Ishikawa (cell line): ENCODE data around the gene TNF.

Experiments used
- CEBPB ChIP-seq: IDR thresholded peaks from 2 replicates; pipeline ENCODE4 v1.6.1; 2012
- CREB1 ChIP-seq: IDR thresholded peaks from 2 replicates; pipeline ENCODE4 v1.6.1; 2012; ENCODE audit warnings: low read depth
- EGR1 ChIP-seq: IDR thresholded peaks from 2 replicates; pipeline ENCODE4 v1.6.1; 2012
- EP300 ChIP-seq: IDR thresholded peaks from 2 replicates; pipeline ENCODE4 v1.6.1; 2012; ENCODE audit warnings: borderline replicate concordance
- FOXM1 ChIP-seq: IDR thresholded peaks from 2 replicates; pipeline ENCODE4 v1.6.1; 2012; ENCODE audit warnings: low read depth, borderline replicate concordance
- MAX ChIP-seq: IDR thresholded peaks from 2 replicates; pipeline ENCODE4 v1.6.1; 2012
- NFIC ChIP-seq: IDR thresholded peaks from 2 replicates; pipeline ENCODE4 v1.6.1; 2012
- RAD21 ChIP-seq: IDR thresholded peaks from 2 replicates; pipeline ENCODE4 v1.6.1; 2012; ENCODE audit warnings: low read depth
- TAF1 ChIP-seq: IDR thresholded peaks from 2 replicates; pipeline ENCODE4 v1.6.1; 2012; ENCODE audit warnings: low read depth, mild to moderate bottlenecking
- TCF12 ChIP-seq: IDR thresholded peaks from 2 replicates; pipeline ENCODE4 v1.6.1; 2012; ENCODE audit warnings: low read depth
- TEAD4 ChIP-seq: IDR thresholded peaks from 2 replicates; pipeline ENCODE4 v1.6.1; 2012
- USF1 ChIP-seq: IDR thresholded peaks from 2 replicates; pipeline ENCODE4 v1.6.1; 2012
- YY1 ChIP-seq: IDR thresholded peaks from 2 replicates; pipeline ENCODE4 v1.6.1; 2012; ENCODE audit warnings: low read depth
- ZBTB7A ChIP-seq: IDR thresholded peaks from 2 replicates; pipeline ENCODE4 v1.6.1; 2012; ENCODE audit warnings: low read depth
- TF ChIP-seq, protein P1 (sequence below): IDR thresholded peaks from 2 replicates; pipeline ENCODE4 v1.6.1; 2012; ENCODE audit warnings: low read depth, mild to moderate bottlenecking

Gene TNF

DNA sequence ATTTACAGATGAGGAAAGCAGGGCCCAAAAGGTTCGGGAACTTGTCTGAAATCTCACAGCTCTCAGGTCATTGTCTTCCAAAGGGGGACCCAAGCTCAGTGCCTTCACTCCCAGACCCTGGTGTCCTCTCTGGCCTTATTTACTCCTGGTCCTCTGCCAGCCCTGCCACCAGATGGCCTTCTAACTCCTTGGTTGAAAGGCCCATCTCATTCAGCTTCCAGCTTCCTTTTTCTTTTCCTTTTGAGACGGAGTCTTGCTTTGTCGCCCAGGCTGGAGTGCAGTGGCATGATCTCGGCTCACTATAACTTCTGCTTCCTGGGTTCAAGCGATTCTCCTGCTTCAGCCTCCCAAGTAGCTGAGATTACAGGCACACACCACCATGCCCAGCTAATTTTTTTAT lies 24.0 kb upstream of the TNF start:
- peak; percentile 23; the same call in 1 of the 2 replicates for TF ChIP-seq RAD21

DNA sequence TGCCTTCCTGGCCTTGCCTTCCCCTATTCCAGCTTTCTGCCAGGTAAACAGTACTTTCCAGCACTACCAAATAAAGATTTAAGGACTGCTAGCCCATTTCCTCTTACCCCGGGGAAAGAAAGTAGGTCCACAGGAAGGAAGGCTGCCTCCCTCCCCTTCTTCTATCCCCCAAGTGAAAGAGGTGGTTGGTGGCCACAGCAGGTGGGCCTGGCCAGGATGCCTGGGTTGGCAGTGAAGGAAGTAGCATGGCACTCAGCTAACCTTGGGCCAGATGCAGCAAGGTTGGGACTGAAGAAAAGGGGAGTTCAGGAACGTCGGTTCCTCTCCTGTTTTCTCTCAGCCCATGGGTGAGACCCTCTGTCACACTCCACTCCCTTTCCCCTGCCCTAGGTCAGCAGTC lies 19.1 kb upstream of the TNF start:
- TF ChIP-seq ZBTB7A (no peak), NFIC (no peak), TEAD4 (no peak), USF1 (no peak), CREB1 (no peak), YY1 (no peak), RAD21 (no peak), EP300 (no peak), TAF1 (no peak), CEBPB (no peak), EGR1 (no peak), FOXM1 (no peak), MAX (no peak), TCF12 (no peak)
- TF ChIP-seq, protein P1, sequence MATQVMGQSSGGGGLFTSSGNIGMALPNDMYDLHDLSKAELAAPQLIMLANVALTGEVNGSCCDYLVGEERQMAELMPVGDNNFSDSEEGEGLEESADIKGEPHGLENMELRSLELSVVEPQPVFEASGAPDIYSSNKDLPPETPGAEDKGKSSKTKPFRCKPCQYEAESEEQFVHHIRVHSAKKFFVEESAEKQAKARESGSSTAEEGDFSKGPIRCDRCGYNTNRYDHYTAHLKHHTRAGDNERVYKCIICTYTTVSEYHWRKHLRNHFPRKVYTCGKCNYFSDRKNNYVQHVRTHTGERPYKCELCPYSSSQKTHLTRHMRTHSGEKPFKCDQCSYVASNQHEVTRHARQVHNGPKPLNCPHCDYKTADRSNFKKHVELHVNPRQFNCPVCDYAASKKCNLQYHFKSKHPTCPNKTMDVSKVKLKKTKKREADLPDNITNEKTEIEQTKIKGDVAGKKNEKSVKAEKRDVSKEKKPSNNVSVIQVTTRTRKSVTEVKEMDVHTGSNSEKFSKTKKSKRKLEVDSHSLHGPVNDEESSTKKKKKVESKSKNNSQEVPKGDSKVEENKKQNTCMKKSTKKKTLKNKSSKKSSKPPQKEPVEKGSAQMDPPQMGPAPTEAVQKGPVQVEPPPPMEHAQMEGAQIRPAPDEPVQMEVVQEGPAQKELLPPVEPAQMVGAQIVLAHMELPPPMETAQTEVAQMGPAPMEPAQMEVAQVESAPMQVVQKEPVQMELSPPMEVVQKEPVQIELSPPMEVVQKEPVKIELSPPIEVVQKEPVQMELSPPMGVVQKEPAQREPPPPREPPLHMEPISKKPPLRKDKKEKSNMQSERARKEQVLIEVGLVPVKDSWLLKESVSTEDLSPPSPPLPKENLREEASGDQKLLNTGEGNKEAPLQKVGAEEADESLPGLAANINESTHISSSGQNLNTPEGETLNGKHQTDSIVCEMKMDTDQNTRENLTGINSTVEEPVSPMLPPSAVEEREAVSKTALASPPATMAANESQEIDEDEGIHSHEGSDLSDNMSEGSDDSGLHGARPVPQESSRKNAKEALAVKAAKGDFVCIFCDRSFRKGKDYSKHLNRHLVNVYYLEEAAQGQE = no peak

DNA sequence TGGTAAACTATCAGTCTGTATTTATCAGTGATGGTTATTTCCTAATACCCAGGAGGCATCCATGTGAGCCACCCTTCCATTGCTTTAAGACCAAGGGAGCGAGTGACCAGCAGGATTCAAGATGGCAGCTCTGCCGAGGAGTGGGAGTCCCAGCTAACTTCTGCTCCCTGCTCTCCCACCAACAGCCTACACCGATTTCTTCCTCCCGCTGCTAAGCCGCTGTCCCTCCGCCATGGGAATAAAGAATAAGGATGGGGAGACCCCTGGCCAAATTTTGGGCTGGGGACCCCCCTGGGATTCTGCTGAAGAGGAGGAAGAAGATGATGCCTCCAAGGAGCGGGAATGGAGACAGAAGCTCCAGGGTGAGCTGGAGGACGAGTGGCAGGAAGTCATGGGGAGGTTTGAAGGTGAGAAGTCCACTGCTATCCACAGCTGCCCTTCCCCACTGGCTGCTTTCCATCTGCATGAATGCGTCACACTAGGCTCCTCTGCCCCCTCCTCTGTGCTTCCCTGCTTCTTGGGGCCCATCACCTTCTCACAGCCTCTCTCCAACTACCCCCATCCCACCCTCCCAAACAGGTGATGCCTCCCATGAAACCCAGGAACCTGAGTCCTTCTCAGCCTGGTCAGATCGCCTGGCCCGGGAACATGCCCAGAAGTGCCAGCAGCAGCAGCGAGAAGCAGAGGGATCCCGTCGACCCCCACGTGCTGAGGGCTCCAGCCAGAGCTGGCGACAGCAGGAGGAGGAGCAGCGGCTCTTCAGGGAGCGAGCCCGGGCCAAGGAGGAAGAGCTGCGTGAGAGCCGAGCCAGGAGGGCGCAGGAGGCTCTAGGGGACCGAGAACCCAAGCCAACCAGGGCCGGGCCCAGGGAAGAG lies 17.7 kb upstream of the TNF start:
- TF ChIP-seq MAX (no peak), EP300 (no peak), NFIC (no peak), CEBPB (no peak), USF1 (no peak), ZBTB7A (no peak), TCF12 (no peak)
- TF ChIP-seq, protein P1 = no peak

DNA sequence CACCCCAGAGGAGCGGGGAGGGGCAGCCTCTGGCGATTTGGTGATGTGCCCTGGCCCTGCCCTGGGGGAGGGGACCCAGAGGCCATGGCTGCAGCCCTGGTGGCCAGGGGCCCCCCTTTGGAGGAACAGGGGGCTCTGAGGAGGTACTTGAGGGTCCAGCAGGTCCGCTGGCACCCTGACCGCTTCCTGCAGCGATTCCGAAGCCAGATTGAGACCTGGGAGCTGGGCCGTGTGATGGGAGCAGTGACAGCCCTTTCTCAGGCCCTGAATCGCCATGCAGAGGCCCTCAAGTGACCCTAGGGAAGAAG lies 17.1 kb upstream of the TNF start:
- TF ChIP-seq, protein P1 = no peak
- no peak for TF ChIP-seq EP300
- no peak for TF ChIP-seq YY1
- TF ChIP-seq RAD21 = no peak
- no peak for TF ChIP-seq CEBPB
- TF ChIP-seq EGR1 = no peak

DNA sequence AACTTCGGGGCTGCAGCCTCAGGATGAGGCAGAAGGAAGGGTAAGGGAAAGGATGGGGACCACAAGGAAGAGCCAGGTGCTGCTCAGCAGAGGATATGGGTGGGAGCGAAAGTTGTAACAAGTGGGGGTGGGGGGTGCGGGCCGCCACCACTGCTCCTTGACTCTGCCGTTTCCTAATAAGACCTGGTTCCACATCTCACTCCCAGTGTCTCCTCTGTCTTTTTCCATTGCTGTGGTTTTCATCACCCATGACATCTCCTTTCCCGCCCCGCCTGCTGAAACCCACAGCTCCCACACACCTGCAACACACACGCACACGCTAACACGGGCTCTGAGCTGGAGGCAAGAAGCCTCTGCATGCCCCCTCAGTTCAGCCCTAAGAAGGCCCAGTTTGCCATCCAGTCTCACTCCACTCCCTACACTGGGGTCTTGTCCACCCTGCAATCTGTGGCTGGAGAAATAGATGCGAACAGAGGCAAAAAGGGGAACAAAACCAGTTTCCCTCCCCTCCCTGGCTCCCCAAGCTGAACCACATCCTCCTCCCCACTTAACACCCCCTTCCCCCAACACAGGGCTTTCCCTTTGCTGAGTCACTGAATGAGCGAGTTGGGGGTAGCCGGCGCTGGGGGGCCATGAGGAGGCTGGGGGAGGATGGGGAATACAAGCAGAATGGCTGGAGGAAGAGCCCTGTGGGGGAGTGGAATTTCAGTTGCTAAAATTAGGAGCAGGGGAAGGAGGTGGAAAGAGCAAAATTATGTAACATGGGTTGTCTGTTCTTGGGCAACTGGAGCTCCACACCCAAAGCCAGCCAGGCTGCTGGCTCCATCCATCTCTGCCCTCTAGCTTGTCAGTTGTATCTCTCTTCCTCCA lies 16.5 kb upstream of the TNF start:
- TF ChIP-seq RAD21 (no peak), USF1 (no peak), TCF12 (no peak), EGR1 (no peak), YY1 (no peak), NFIC (no peak), CREB1 (no peak), ZBTB7A (no peak), MAX (no peak), TAF1 (no peak), TEAD4 (no peak), FOXM1 (no peak), CEBPB (no peak), EP300 (no peak)
- TF ChIP-seq, protein P1 = no peak
